ENCODE results near the gene PEAK1. TPM values are rescaled to one million over a fixed set of nuclear protein-coding genes. Genes with fewer than 3 reads are reported as not detected.

Gene PEAK1
- total RNA-seq, 1 experiment from 2014 or later: 36.7 TPM

DNA sequence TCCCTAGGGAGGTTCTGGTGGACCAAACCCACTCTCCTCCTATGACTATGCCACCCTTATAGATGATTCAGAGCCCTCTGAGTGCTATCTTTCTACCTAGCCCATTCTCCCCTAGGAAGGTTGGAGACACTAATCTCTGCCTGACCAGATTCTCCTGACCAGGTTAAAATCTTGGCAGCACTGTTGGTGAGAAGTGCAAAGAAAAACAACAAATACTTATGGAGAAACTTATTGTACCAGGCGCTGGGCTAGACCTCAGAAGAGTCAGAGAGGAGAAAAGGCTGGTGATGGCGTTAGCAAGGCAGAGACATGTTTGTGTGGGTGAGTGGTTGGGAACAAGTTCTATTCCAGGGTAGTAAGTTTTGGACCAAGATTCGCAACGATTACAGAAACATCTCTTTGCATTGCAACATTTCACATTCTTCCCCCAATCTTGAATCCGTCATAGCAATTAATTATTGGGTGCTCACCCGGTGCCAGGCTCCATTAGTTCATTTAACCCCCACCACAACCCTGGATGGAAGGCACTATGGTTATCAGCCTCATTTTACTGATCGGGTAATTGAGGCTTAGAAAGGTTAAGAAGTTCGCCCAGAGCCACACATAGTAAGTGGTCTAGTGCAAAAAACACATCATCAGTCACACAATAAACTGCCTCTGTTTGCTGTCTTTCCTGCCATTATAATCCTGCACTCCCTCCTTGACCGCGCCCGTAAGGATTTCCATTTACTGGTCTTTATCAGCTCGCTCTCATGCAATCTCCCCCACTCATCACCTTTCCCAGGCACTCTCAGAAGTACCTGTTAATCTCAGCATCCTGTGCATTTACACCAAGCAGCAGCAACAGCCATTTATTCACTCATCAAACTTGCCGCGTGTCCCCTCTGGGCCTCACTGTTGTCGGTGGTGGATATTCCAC lies 348.3 kb downstream of the PEAK1 start:
- intact Hi-C loops (cut with micrococcal nuclease; ENCODE audit: unreplicated experiment): no loop called here
- no peak for DNase-seq (ENCODE audit: low spot score)
- Histone ChIP-seq H3K27ac (ENCODE audit: low read depth, low read length, poor library complexity, severe bottlenecking) (no peak overlapping the region), H3K9me3 (ENCODE audit: low read depth, low read length, poor library complexity, severe bottlenecking) (no peaks in the 10 kb centered on the region), H3K27me3 (replicated peaks; ENCODE audit: insufficient read depth, low read depth, low read length, poor library complexity) (no peaks in the 10 kb centered on the region), H3K4me1 (ENCODE audit: insufficient read depth, low read length, poor library complexity, severe bottlenecking) (peaks cover 16% of the 10 kb centered on the region), H3K36me3 (ENCODE audit: insufficient read depth, low read length, poor library complexity, severe bottlenecking) (no peaks in the 10 kb centered on the region), H3K4me3 (ENCODE audit: low read depth, low read length, poor library complexity, severe bottlenecking) (no peak overlapping the region)
- no TSS peak for BruUV-seq (replicated peaks)
- CTCF ChIA-PET: no interaction called here
- TF ChIP-seq EZH2 (IDR thresholded peaks at IDR 0.05; ENCODE audit: borderline replicate concordance, low read depth, low read length, poor library complexity, severe bottlenecking): no peak
- POLR2A ChIA-PET (ENCODE audit: low non-redundant PET): interaction anchor here (0.6 kb wide), 1 partner anchor 27 kb away, joined by 3 read pairs; no protein-coding TSS in a partner anchor

DNA sequence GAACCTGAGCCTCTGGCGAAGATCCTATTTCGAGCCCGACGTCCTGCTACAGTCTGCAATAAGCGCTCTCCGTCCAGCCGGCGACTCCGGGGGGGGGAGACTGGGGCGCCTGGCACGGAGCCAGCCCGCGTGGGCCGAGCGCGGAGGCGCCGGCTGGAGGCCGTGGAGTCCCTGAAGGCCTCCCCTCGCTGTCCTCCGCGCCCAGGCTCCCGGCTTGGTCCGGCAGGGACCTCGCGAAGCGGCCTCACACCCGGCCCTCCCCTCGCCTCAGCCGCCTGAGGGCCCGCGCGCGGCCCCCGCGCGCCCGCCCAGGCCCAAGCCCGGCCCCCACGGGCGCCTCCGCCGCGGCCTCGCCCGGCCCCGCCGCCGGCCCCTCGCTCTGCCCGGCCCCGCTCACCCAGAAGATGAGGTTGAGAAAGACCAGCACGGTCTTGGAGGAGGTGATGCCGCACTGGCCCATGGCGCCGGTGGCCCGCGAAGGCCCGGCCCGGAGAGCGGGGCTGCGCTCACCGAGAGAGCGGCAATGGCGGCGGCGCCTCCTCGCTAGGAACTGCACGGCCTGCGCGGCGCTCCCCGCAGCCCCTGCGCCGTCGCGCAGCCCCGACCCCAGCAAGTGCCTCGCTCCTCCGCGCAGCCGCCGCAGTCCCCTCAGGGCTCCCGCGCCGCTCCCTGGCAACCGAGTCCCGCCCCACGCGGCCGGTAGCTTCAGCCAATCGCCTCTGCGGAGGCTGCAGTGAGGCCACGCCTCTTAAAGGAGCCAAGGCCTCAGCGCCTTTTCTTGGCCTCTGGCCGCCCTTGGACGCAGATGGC lies 349.2 kb downstream of the PEAK1 start, which contains the start of gene TSPAN3:
TSPAN3 (minus strand) TSS at position 615 of the 810 bp plus-strand sequence; CDS start at position 460, 155 bp downstream.
- Histone ChIP-seq H3K27me3 (replicated peaks; ENCODE audit: insufficient read depth, low read depth, low read length, poor library complexity) (no peaks in the 10 kb centered on the region), H3K4me3 (ENCODE audit: low read depth, low read length, poor library complexity, severe bottlenecking) (peak within 1 kb of the TSS; percentile 88), H3K4me1 (ENCODE audit: insufficient read depth, low read length, poor library complexity, severe bottlenecking) (peaks cover 16% of the 10 kb centered on the region), H3K27ac (ENCODE audit: low read depth, low read length, poor library complexity, severe bottlenecking) (peak within 1 kb of the TSS; percentile 91), H3K36me3 (ENCODE audit: insufficient read depth, low read length, poor library complexity, severe bottlenecking) (no peaks in the 10 kb centered on the region), H3K9me3 (ENCODE audit: low read depth, low read length, poor library complexity, severe bottlenecking) (no peaks in the 10 kb centered on the region)
- no peak for TF ChIP-seq EZH2 (IDR thresholded peaks at IDR 0.05; ENCODE audit: borderline replicate concordance, low read depth, low read length, poor library complexity, severe bottlenecking)
- TF ChIP-seq, protein P1, sequence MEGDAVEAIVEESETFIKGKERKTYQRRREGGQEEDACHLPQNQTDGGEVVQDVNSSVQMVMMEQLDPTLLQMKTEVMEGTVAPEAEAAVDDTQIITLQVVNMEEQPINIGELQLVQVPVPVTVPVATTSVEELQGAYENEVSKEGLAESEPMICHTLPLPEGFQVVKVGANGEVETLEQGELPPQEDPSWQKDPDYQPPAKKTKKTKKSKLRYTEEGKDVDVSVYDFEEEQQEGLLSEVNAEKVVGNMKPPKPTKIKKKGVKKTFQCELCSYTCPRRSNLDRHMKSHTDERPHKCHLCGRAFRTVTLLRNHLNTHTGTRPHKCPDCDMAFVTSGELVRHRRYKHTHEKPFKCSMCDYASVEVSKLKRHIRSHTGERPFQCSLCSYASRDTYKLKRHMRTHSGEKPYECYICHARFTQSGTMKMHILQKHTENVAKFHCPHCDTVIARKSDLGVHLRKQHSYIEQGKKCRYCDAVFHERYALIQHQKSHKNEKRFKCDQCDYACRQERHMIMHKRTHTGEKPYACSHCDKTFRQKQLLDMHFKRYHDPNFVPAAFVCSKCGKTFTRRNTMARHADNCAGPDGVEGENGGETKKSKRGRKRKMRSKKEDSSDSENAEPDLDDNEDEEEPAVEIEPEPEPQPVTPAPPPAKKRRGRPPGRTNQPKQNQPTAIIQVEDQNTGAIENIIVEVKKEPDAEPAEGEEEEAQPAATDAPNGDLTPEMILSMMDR (conservative IDR thresholded peaks at IDR 0.05; ENCODE audit: low read depth, low read length): no peak
- no TSS peak for BruUV-seq (replicated peaks)
- ChIA-PET POLR2A (ENCODE audit: low non-redundant PET) (interaction anchor here (0.5 to 0.6 kb wide), 2 partner anchors 27 to 772 kb away, joined by 3 to 6 read pairs; no protein-coding TSS in a partner anchor), CTCF (no interaction called here)
- DNase-seq (ENCODE audit: low spot score): peak; percentile 97
- intact Hi-C loops (cut with micrococcal nuclease; ENCODE audit: unreplicated experiment): no loop called here

DNA sequence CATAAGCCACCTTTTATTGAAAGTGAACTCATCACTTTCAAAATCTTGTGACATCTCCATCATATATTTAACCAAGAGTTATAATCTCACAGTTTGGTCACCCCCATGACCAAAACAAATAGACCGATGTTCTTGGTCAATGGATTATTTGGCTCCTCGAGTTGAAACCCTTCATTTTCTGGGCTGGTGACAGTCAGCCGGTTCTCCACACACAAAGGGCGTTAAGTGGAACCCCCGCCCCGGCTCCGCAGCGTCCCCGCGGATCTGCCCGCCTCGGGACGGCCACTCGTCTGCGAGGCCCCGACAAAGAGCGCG lies 349.8 kb downstream of the PEAK1 start:
- ChIA-PET POLR2A (ENCODE audit: low non-redundant PET) (no interaction called here), CTCF (no interaction called here)
- intact Hi-C loops (cut with micrococcal nuclease; ENCODE audit: unreplicated experiment): no loop called here
- peak overlapping the region; percentile 91 for H3K27ac ChIP-seq (ENCODE audit: low read depth, low read length, poor library complexity, severe bottlenecking)
- TF ChIP-seq, protein P1 (conservative IDR thresholded peaks at IDR 0.05; ENCODE audit: low read depth, low read length): no peak
- no peak for TF ChIP-seq EZH2 (IDR thresholded peaks at IDR 0.05; ENCODE audit: borderline replicate concordance, low read depth, low read length, poor library complexity, severe bottlenecking)
- no peaks in the 10 kb centered on the region for H3K36me3 ChIP-seq (ENCODE audit: insufficient read depth, low read length, poor library complexity, severe bottlenecking)
- no peaks in the 10 kb centered on the region for H3K9me3 ChIP-seq (ENCODE audit: low read depth, low read length, poor library complexity, severe bottlenecking)
- DNase-seq (ENCODE audit: low spot score): no peak
- no TSS peak for BruUV-seq (replicated peaks)
- peak overlapping the region; percentile 88 for H3K4me3 ChIP-seq (ENCODE audit: low read depth, low read length, poor library complexity, severe bottlenecking)
- no peaks in the 10 kb centered on the region for H3K27me3 ChIP-seq (replicated peaks; ENCODE audit: insufficient read depth, low read depth, low read length, poor library complexity)
- peaks cover 19% of the 10 kb centered on the region for H3K4me1 ChIP-seq (ENCODE audit: insufficient read depth, low read length, poor library complexity, severe bottlenecking)
